ENCODE data around the gene CSNK1G2. TPM values are rescaled to one million over a fixed set of nuclear protein-coding genes. Genes with fewer than 3 reads are reported as not detected.

The CSNK1G2 gene
- total and polyA plus RNA-seq, 2 experiments from 2014 or later = 39.6 to 147 TPM

GRCh38 chr19:1944916-1945561 is 4.1 kb downstream of the CSNK1G2 start:
- H3K4me2 ChIP-seq = no peak overlapping the region
- ATAC-seq (no peak), DNase-seq (ENCODE audit: low spot score) (no peak)
- H3K36me3 ChIP-seq (ENCODE audit: insufficient read depth) = no peaks in the 10 kb centered on the region; the same call in 1 of the 2 replicates
- H3K4me1 Mint-ChIP-seq = peaks cover 19% of the 10 kb centered on the region
- no peak overlapping the region; the same call in 2 of the 3 replicates for H3K4me3 Mint-ChIP-seq
- no peak overlapping the region for H3K27ac Mint-ChIP-seq
- no peak overlapping the region for H2AFZ ChIP-seq
- peaks cover 21% of the 10 kb centered on the region for H3K27me3 Mint-ChIP-seq (ENCODE audit: insufficient read depth, low read depth, poor library complexity)
- no peaks in the 10 kb centered on the region for H3K9me2 ChIP-seq (ENCODE audit: insufficient read depth)
- H3K79me2 ChIP-seq (replicated peaks; ENCODE audit: insufficient read depth) = peaks cover 83% of the 10 kb centered on the region
- no peak overlapping the region for H3K4me3 ChIP-seq
- H3K9me3 Mint-ChIP-seq = no peaks in the 10 kb centered on the region
- H3K27me3 ChIP-seq (ENCODE audit: insufficient read depth) = no peaks in the 10 kb centered on the region
- H4K20me1 ChIP-seq (replicated peaks; ENCODE audit: insufficient read depth) = peaks cover 37% of the 10 kb centered on the region
- peaks cover 4% of the 10 kb centered on the region for H3K36me3 Mint-ChIP-seq (ENCODE audit: low read depth)
- H3K4me1 ChIP-seq (ENCODE audit: insufficient read depth) = peaks cover 11% of the 10 kb centered on the region
- TF ChIP-seq POLR2AphosphoS5 (IDR thresholded peaks at IDR 0.05; ENCODE audit: low read depth) = no peak
- H3F3A ChIP-seq (replicated peaks; ENCODE audit: low read depth) = peaks cover 5% of the 10 kb centered on the region
- H3K27ac ChIP-seq (ENCODE audit: low read depth) = no peak overlapping the region

- Histone ChIP-seq H3K9me2 (ENCODE audit: insufficient read depth) (no peaks in the 10 kb centered on the region), H3F3A (replicated peaks; ENCODE audit: low read depth) (peaks cover 3% of the 10 kb centered on the region), H3K27ac (ENCODE audit: low read depth) (no peak overlapping the region), H3K4me3 (no peak overlapping the region), H4K20me1 (replicated peaks; ENCODE audit: insufficient read depth) (peaks cover 41% of the 10 kb centered on the region), H3K36me3 (ENCODE audit: insufficient read depth) (peaks cover 4% of the 10 kb centered on the region; the same call in 1 of the 2 replicates), H3K79me2 (replicated peaks; ENCODE audit: insufficient read depth) (peaks cover 92% of the 10 kb centered on the region), H2AFZ (no peak overlapping the region), H3K4me2 (no peak overlapping the region), H3K4me1 (ENCODE audit: insufficient read depth) (peaks cover 10% of the 10 kb centered on the region), H3K27me3 (ENCODE audit: insufficient read depth) (no peaks in the 10 kb centered on the region)
- H3K9me3 Mint-ChIP-seq = no peaks in the 10 kb centered on the region
- peaks cover 18% of the 10 kb centered on the region for H3K4me1 Mint-ChIP-seq
- DNase-seq (ENCODE audit: low spot score) = peak; percentile 93
- peak; percentile 53 for ATAC-seq
- H3K27ac Mint-ChIP-seq = peak overlapping the region; percentile 85
- peaks cover 7% of the 10 kb centered on the region for H3K36me3 Mint-ChIP-seq (ENCODE audit: low read depth)
- H3K27me3 Mint-ChIP-seq (ENCODE audit: insufficient read depth, low read depth, poor library complexity) = peaks cover 18% of the 10 kb centered on the region
- TF ChIP-seq CTCF (conservative IDR thresholded peaks at IDR 0.05; ENCODE audit: low read depth in 2 of 2) (peak; percentile 68 to 92), ETS1 (IDR thresholded peaks at IDR 0.05) (no peak), STAT1 (IDR thresholded peaks at IDR 0.05; ENCODE audit: unreplicated experiment) (no peak), EZH2 (IDR thresholded peaks at IDR 0.05; ENCODE audit: low read depth, unreplicated experiment) (no peak), JUNB (IDR thresholded peaks at IDR 0.05; ENCODE audit: unreplicated experiment) (no peak), ZNF462 (CRISPR knock-in tag; IDR thresholded peaks at IDR 0.05) (no peak), ZNF331 (CRISPR knock-in tag; IDR thresholded peaks at IDR 0.05; ENCODE audit: low read depth) (no peak), CREB1 (CRISPR knock-in tag; IDR thresholded peaks at IDR 0.05; ENCODE audit: low read depth) (0 out of 2 replicates have a peak, but pooled peaks have one; percentile 19), EZH2phosphoT487 (IDR thresholded peaks at IDR 0.05; ENCODE audit: unreplicated experiment) (no peak), NANOG (IDR thresholded peaks at IDR 0.05; ENCODE audit: borderline replicate concordance) (no peak)
- 0 out of 3 replicates have a peak overlapping the region, but pooled peaks have one; percentile 15 for H3K4me3 Mint-ChIP-seq
Observed at GRCh38 chr19:1945899-1946298, 4.9 kb downstream of the CSNK1G2 start.

All from GM23338 (cell line).